NOMO-1 treated with dmso at 0.1 percent for 144 hours (cell line): ENCODE results near the gene CORO2A.
A peak's percentile ranks its signal among the peaks of the same experiment; 100 is the strongest.

Experiments
- DNase-seq: peaks from one replicate; lab custom pipeline; 2025; ENCODE audit not compliant: unreplicated experiment; lab: John Stamatoyannopoulos, UW

Gene CORO2A

GRCh38 chr9:98173181-98173580 lies 19.3 kb downstream of the CORO2A start:
- no peak for DNase-seq

- no peak for DNase-seq
Measured at GRCh38 chr9:98172604-98173003, 19.8 kb downstream of the CORO2A start.

GRCh38 chr9:98171176-98171925 lies 21.1 kb downstream of the CORO2A start:
- no peak for DNase-seq

- no peak for DNase-seq
Measured at GRCh38 chr9:98168941-98169488, 23.4 kb downstream of the CORO2A start.

GRCh38 chr9:98168153-98168780 lies 24.2 kb downstream of the CORO2A start:
- no peak for DNase-seq

GRCh38 chr9:98164912-98165311 lies 27.5 kb downstream of the CORO2A start:
- no peak for DNase-seq

GRCh38 chr9:98162613-98163012 lies 29.8 kb downstream of the CORO2A start:
- no peak for DNase-seq

- no peak for DNase-seq
Measured at GRCh38 chr9:98161851-98162250, 30.6 kb downstream of the CORO2A start.

- no peak for DNase-seq
Measured at GRCh38 chr9:98159790-98160189, 32.6 kb downstream of the CORO2A start.

GRCh38 chr9:98159301-98159700 lies 33.1 kb downstream of the CORO2A start:
- DNase-seq: no peak

- no peak for DNase-seq
Measured at GRCh38 chr9:98158071-98158831, 34.2 kb downstream of the CORO2A start.

- DNase-seq: no peak
Measured at GRCh38 chr9:98157372-98157771, 35.1 kb downstream of the CORO2A start.

GRCh38 chr9:98154678-98155077 lies 37.8 kb downstream of the CORO2A start:
- no peak for DNase-seq

GRCh38 chr9:98152526-98152925 lies 39.9 kb downstream of the CORO2A start:
- no peak for DNase-seq

- DNase-seq: no peak
Measured at GRCh38 chr9:98150721-98151120, 41.7 kb downstream of the CORO2A start.

GRCh38 chr9:98150164-98150563 lies 42.3 kb downstream of the CORO2A start:
- DNase-seq: no peak

GRCh38 chr9:98149422-98149821 lies 43.0 kb downstream of the CORO2A start:
- DNase-seq: no peak

GRCh38 chr9:98148486-98148885 lies 44.0 kb downstream of the CORO2A start:
- DNase-seq: no peak

GRCh38 chr9:98147582-98147981 lies 44.9 kb downstream of the CORO2A start:
- no peak for DNase-seq

GRCh38 chr9:98146101-98146991 lies 46.1 kb downstream of the CORO2A start:
- DNase-seq: peak; percentile 80

- no peak for DNase-seq
Measured at GRCh38 chr9:98144631-98145030, 47.8 kb downstream of the CORO2A start.
